T-helper 1 cell (primary cell): ENCODE data around the gene ZNF827.

Experiments
- DNase-seq, 5 donors: peaks; one replicate each; pipeline ENCODE4 v3.0.0-alpha.2; 2012 to 2020

The ZNF827 gene

DNA sequence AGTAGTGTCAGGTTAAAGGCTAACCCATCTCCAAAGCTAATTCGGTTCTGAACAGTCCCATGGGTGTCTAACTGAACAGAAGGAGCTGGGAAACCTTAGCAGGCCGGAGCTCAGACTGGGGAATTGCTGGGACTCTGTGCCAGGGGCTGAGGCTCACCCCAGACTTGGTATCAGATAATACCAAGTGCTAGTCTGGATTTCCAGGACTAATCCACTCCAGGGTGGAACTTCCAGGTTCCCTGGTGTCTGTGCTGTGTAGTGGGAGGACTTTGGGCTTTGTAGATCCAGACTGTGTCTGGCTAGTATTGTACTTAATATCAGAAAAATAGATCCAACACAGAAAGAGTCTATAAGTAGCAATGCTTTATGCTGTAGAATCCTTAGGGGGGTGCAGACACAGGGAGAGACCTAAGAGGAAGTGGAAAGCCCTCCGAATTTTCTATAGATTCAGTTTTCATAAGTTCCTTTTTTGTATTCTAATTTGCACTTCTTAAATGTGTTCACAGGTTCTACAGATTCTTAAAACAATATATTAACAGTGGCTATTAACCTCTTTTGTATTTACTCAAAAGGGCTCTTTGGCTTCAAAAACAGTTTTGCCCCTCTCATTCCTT is 4.1 kb downstream of the ZNF827 start:
- DNase-seq = no peak

DNA sequence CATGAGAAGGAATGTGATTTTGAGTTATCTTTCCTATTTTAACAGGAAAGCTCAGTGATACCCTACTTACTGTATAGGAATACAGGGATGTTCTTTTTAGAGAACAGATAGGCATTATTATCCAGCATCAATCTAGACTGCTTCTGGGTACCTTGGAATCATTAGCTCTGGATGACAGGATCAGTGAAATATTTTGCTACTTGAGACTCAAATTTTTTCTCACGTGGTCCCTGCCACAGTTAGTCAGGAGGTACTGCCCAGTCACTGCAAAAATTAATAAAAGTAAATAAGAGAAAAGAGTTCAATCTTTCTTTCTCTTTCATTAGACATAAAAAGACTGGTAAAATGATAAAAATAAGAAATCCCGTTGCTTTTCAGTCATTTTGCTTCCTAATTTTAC is 5.5 kb downstream of the ZNF827 start:
- no peak for DNase-seq

DNA sequence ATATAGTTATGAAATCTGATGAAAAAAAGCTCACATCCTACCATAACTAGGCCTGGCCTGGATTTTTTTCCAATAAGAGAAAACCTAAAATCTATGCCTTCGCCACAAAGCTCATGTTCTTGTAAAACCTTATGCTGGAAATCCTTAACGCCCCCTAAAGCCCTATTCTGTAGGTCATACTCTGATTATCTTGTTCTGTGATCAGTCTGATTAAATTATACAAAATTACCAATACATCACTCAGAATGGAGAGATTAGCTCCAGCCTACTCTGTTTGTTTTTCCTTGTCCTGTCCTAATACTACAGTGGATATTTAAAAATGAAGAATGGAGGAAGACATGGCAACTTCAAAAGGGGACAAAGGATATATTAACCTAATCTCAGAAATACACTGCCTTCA is 7.2 kb downstream of the ZNF827 start:
- no peak for DNase-seq

DNA sequence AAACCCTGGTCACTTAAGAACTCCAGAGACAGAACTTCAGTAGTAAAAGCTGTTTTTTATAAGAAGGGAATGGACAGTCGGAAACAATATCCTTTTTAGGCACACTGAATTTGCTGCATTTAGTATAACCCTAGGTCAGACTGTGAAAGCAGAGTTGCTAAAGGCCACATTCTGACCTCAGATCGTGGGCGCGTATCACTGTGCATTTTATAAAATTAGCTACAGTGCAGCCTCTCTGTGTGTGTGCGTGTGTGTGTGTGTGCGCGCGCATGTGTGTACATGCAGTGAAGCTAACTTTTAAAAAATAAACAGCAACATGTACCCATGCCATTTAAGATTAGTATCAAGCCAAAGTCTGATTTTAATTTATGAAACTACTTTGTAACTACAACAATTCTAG is 8.0 kb downstream of the ZNF827 start:
- no peak for DNase-seq

DNA sequence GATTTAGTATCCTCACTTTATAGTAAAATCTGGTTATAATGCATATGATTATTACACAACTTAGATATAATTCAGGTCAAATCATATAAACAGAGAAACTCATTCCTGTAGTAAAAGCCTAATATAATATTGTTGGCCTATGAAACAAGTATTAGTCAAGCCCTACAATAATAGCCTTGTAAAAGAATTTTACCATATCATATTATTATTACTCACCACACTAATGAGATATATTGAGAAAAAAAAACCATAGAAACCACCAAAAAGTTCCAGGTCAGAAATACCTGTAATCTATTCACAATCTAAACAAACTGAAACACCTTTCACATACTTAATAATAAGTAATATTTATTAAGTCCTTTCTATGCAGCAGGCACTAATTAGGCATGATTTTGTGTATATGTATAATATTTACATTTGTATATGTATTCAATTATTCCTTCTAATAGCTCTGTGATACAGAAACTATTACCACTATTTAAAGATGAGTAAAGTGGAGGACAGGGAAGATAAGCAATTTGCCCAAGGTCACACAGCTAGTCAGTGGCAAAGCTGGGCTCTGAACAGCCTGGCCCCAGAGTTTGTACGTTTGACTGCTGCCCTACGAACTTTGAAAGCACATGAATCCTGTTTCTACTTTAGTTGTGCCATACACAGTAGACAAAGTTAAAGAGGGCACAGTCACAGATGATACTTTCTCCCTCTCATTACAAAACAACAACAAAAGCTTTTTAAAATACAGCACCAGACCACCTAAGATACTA is 9.0 kb downstream of the ZNF827 start:
- no peak for DNase-seq

DNA sequence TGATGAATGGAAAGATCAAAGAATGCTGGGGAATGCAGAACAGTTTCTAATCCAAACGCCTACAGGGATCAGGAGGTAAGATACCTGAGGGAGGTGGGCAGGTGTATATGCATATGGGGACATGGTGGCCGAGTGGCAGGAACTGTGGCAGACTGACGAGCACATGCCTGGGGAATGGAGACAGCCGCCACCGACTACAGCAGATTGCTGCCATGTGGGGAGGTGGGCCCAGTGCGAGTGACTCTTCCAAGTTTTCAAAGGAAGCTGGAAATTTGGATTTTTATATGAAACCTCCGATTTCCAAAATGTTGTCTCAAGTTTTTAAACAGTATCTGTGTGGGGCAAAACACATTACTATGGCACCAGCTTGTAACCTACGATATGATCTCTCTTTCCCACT is 9.9 kb downstream of the ZNF827 start:
- no peak for DNase-seq

DNA sequence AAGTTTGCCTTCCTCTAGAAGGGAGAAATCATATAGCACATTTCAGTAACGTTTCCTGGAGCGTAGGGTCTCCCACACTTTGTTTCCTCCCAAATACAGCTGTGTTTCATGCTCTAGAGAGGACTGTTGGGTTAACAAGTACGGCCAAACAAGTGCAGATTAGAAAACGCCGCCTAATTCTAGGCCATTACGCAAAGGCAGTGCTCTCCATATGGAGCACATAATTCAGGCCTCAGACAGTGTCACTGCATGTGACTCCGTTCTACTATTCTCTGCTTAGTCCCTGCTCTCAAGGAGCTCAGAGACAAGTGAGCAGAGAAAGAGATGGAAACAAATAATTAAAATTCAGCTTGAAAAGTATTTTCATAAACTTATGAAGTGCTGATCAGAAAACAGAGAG is 11.6 kb downstream of the ZNF827 start:
- DNase-seq = no peak

DNA sequence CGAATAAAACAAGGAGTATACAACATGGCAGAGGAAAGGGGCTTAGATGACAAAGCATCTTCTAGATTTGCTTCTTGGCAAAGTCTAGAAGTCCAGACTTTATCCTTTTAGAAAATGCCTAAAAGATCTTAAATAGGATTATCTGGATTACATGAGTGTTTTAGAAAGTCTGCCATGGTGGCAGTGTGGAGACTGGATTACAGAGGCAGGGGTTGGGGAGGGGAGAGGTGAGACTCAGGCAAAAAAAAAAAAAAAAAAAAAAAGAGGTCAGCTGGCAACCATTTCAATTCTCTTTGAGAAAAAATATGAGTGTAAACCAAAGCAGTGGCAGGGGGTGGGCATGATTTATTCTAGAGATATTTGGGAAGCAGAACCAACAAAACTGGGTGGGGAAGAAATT is 17.4 kb downstream of the ZNF827 start:
- DNase-seq = no peak

DNA sequence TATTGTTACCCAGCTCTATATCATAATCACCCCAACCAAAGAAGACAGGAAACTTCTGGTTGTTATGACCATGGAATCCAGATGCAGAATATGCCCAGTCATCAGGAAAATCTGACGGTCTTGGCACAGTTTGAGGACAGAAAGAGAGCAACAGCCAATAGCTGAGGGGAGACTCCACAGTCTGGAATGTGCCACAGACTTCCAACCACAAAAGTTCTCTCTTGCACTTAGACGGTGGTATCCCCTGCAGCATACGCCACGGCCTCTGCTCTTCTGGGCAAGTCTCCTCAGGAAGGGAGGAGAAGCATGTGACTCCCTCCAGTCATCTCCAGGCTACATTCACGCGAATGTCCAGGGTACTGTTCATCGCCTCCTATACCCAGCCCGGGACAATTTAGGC is 18.4 kb downstream of the ZNF827 start:
- no peak for DNase-seq

DNA sequence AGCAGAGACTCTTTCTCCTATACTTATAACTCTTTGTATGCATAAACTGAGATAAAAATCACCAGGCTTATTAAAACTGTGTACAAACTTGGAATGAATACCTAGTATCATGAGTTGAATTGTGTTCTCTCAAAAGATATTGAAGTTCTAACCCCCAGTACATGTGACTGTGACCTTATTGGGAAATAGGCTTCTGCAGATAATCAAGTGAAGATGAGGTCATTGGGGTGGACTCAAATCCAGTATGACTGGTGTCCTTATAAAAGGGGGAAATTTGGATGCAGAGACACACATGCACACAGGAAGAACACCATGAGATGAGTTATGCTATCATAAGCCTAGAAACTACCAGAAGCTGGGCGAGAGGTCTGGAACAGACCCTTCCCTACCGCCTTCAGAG is 26.2 kb downstream of the ZNF827 start:
- DNase-seq = no peak

DNA sequence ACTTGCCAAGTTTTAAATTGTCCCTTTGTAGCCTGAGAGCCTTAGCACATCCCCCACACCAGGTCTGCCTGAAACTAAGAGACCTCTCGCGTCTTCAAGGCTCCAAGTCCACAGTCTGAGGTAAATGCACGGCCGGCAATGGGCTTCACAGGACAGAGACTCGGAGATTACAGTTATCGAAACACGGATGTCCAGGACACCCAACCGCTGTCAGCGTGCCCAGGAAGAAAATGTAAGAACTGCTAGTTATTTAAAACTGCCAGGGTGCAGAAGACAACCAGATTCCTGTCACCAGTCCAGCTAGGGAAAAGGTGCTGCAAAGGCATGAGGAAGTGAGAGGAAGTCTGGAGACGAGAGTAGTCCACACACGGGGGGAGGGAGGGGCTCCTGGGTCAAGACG is 28.9 kb downstream of the ZNF827 start:
- no peak for DNase-seq

DNA sequence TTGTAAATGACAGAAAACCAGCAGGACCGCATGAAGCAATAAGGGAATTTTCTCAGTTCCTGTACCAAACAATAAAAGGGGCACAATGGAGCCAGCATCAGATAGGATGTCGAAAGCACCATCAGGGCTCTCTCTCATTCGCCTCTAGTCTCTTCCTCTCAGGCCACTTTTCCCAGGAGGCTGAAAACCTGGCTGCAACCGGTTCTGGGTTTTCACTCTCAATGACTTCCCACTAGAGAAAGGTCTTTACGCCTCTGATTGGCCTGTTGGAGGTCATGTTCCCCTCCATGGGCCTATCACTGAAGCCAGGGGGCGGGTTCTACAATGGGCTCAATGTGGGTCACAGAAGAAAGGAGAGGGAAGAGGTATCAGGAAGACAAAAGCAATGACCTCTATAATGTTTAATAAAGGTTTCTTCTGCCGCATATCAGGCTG is 29.3 kb downstream of the ZNF827 start:
- DNase-seq = no peak

DNA sequence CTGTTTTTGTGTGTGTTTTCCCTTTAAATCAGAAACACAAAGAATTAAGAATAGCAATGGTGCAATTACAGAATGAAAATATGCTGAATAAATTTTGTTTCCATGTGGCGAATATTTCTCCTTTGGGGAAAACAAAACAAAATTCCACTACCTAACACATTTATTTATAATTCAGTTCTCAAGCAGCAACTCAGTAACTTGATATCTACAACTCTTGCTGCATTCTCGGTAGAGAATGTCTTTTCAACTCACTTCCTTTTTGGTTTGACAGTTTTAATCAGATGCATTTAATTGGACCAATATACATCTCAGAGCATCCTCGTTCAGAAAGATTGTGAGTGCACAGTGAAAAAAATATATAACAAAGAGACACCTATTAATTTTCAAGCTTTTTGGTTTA is 30.8 kb downstream of the ZNF827 start:
- no peak for DNase-seq

DNA sequence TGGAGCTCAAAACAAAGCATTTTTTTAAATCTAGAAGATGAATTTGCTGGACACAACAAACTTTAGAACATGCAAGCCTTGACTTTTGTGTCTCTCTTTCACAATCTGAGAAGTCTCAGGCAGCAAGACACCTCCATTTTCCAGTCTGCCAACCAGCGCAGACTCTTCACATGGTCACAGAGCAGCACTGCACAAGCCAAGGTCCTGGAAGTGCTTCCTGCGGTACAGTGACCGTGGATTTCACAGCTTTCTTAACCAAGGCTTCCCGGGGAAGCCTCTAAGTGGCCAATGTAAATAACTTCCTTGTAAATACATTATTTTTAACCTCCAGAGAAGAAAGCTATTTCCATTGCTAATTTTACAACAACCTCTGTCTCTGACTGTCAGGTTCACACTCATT is 31.2 kb downstream of the ZNF827 start:
- no peak for DNase-seq

DNA sequence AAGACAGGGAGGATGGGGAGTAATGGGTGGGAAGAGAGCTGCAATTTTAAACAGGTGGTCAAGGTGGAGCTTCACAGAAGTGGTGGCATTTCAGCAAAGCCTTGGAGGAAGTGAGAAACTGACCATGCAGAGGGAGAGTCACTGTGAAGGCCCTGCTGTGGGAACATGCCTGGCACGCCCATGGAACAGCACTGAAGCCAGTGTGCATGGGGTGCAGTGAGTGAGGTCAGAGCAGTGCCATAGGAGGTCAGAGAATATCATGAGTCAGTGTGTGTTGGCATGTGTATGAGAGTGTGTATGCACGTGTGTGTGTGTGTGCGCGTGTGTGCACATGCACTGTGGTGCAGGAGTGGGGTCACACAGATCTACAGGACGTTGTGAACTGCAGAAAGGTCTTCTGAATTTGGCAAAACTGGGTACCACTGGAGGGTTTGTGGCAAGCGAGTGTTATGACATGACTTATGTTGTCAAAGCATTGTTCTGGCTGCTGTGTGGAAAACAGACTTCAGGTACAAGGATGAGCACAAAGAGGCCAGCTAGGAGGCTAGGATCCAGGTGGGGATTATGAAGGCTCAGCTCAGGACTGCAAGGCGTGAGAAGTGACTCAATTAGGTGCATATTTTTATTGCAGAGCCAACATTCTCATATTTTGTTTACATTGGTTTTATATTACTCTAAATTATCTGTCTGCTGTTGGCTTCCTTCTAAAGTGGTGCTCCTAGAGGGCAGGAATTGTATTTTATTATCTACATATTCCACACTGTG is 34.0 kb downstream of the ZNF827 start:
- no peak for DNase-seq

DNA sequence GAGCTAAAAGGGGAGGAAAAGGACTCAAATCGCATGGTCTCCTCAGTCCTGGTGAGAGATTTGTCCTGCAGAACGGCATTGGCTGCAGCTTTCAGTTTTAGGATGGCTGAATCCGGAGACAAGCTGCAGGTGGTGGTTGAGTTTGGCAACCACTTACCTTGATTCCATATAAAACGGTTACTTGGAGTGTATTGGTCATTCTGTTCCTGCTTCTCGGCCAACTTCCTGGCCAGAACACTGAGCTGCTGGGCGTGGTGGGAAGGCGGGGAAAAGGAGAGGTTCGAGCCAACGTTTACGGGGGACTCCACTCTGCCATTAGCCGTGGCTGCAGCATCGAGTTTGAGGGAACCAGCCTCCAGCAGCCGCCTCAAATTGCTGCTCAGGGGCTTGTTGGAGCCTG is 36.1 kb downstream of the ZNF827 start:
- no peak for DNase-seq

DNA sequence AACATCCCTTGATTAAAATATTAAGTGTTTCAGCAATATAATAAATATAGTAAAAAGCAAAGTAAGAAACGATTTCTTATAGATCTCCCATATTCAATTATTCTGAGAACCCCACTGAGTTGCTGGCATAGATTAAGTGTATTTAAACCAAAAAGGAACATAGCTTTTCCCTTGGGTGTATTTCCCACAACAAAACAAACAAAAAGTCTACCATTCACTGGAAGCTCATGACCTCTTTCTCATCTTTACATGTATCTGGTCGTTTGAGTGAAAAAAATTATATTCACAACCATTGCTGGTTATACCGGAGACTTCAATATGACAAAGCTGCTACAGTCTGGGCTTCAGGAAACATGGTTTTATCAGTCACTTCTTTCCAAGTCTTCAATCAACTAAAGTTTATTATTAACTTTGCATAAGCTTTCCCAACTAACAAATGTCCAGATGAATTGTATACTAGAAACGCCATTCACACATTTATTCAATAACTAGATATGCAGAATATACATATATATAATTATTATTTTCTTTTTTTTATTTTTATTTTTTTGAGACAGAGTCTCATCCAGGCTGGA is 38.6 kb downstream of the ZNF827 start:
- DNase-seq = no peak

DNA sequence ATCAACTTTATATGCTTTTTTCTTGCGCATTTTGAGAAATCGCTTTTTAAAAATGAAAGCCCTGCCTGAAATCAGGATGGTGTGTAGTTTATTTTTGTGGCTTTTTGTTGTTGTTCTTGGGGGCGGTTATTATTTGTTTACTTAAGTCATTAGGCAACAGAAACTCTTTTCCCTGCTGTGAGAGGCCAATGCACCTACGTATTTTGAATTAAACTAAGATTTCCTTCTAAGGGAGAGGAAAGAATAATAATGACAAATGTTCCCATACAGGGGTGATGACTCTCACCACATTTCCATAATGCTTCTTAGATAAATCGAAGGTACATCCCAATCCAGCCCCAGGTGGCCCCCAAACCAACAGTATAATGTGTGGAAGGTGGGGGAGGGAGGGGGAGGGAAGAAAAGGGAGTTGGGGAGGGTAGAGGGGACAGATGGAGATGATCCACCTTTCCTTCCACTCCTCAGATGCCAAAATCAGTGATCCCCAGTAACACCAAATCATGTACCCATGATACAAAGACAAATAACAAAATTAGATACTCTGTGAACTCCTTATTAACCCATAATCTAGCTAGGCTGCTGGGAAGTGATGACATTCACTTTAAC is 39.6 kb downstream of the ZNF827 start:
- no peak for DNase-seq

DNA sequence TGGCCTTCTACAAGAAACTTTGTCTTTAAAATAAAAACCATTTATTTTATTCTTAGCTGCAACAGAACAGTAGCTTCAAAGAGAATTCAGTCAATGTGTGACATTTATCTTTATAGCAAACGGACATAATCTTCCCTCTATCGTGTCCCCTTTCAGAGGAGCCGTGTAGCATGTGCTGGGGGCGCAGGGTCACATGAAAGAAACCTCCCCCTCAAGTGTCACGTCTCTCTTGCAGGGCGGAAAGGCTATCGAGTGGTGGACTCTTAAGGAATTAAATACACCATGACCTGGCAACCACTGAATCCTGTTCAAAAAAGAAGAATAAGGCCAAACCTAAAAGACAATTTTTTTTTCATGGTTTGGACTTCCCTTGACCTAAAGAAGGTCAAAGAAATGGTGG is 40.2 kb downstream of the ZNF827 start:
- no peak for DNase-seq

DNA sequence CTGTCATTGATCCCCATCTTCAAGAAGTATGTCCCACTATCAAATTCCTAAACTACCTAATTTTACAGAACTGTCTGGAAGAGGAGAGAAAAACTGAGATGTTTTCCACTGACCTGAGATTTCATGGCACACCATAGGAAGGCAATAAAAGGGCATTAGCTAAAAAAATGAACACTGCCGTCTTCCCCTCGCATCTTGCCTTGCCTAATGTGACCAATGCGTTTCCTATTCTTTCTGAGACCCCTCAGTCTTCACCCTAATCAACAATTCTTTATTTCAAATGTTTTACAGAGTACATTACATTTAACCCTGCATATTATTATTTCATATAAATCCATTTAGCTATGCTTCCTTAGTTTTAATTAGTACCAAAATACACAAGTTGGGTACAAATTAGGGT is 43.6 kb downstream of the ZNF827 start:
- no peak for DNase-seq

DNA sequence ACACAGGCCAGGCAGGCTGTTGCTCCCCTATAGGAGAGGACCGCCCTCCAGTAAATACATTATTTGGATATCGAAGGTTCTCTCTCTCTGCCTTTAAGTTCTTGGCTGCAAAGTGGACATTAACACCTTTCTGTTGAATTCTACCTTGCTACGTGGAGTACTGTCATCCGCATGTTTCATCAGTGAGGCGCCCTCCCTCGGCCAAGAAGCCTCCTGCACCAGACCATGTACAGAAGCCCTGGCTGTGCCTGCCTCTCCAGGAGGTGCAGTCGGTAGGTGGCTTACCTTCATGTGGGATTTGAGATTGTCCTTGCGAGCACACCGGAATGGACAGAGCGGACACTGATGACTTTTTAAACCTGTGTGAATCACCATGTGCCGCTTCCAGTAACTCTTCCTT is 46.7 kb downstream of the ZNF827 start:
- no peak for DNase-seq

DNA sequence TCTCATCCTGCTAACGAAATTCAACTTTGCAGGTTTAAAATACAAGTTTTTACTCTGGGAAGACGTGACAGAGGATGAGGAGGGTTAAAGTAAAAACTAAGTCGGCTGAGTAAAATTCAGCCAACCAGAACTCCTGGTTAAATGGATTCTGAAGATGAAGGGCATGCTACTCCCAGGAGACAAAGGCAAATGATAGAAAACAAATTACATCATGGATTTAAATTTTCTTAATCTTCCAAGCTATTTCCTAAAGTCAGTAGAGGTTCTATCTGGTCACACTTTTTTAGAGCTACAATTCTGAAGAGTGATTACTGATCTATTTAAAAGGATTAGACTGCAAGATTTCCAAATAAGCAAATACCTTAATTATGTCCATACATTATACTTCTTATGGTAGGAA is 47.9 kb downstream of the ZNF827 start:
- DNase-seq = no peak

DNA sequence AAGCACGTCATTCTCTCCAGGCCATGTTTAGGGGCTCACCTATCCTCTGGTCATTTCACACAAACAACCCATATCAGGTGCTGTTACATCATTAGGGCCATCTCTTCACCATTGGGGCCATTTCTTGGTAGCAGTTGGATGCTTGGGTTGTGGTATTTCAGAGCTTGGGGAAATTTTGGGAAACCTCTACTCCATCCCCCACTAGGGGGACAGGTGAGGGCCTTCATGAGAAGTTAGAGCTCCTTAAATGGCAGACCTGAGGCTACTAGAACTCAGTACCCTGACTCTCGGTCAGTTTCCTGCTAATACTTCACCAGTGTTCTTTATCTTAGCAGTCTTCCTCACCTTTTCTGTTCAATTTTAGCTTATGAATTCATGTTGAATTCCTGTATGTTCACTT is 50.2 kb downstream of the ZNF827 start:
- no peak for DNase-seq
